Liver (tissue), 3 donors: Measurements from ENCODE around the gene AKR1B1.

Experiments
- ATF3 ChIP-seq: IDR thresholded peaks from 2 replicates; pipeline ENCODE4 v1.6.1; 2016; ENCODE audit warnings: antibody characterized with exemption
- CTCF ChIP-seq: fragments of 150-350 bp; IDR thresholded peaks from 2 replicates; pipeline ENCODE4 v1.5.1; 2017; ENCODE audit warnings: improper control_type of control experiment, low read depth, low read length; ENCODE audit not compliant: missing input control
- FOXA1 ChIP-seq: IDR thresholded peaks from 2 replicates; pipeline ENCODE4 v1.6.1; 2016; ENCODE audit warnings: antibody characterized with exemption
- FOXA2 ChIP-seq: IDR thresholded peaks from 2 replicates; pipeline ENCODE4 v1.6.1; 2016; ENCODE audit warnings: antibody characterized with exemption
- GABPA ChIP-seq, 2 donors: IDR thresholded peaks in 1 of 2; conservative IDR thresholded peaks in 1 of 2; 2 replicates each; pipeline ENCODE4 v1.6.1; 2016; ENCODE audit warnings: antibody characterized with exemption in 2 of 2, mild to moderate bottlenecking in 1 of 2, moderate library complexity in 1 of 2
- JUND ChIP-seq, 2 donors: IDR thresholded peaks; 2 replicates each; pipeline ENCODE4 v1.6.1; 2016; ENCODE audit warnings: antibody characterized with exemption in 2 of 2
- NR2F2 ChIP-seq: IDR thresholded peaks from 2 replicates; pipeline ENCODE4 v1.6.1; 2016; ENCODE audit warnings: antibody characterized with exemption
- REST ChIP-seq: IDR thresholded peaks from 2 replicates; pipeline ENCODE4 v1.6.1; 2016; ENCODE audit warnings: antibody characterized with exemption, mild to moderate bottlenecking
- SP1 ChIP-seq: IDR thresholded peaks from 2 replicates; pipeline ENCODE4 v1.6.1; 2018; ENCODE audit warnings: antibody characterized with exemption, mild to moderate bottlenecking
- TAF1 ChIP-seq: conservative IDR thresholded peaks from 2 replicates; pipeline ENCODE4 v1.6.1; 2016; ENCODE audit warnings: antibody characterized with exemption, mild to moderate bottlenecking
- YY1 ChIP-seq: IDR thresholded peaks from 2 replicates; pipeline ENCODE4 v1.6.1; 2016; ENCODE audit warnings: antibody characterized with exemption, mild to moderate bottlenecking
- ZBTB33 ChIP-seq: IDR thresholded peaks from 2 replicates; pipeline ENCODE4 v1.6.1; 2016; ENCODE audit warnings: antibody characterized with exemption
- donor health status: healthy.
- donor health status: healthy.

- TF ChIP-seq CTCF = no peak
- no peak for TF ChIP-seq TAF1
- no peak for TF ChIP-seq REST
- no peak for TF ChIP-seq GABPA (IDR thresholded peaks at IDR 0.05 in 1 of 2, conservative IDR thresholded peaks at IDR 0.05 in 1 of 2)
- TF ChIP-seq ATF3 = no peak
- TF ChIP-seq FOXA1 = no peak
- TF ChIP-seq SP1 = no peak
- no peak for TF ChIP-seq ZBTB33
- TF ChIP-seq JUND (IDR thresholded peaks at IDR 0.05) = no peak
- TF ChIP-seq YY1 = no peak
- TF ChIP-seq NR2F2 = no peak
- no peak for TF ChIP-seq FOXA2
Observed at GRCh38 chr7:134425777-134426176, 33.1 kb downstream of the AKR1B1 start.
